A673 (cell line): ENCODE data around the gene XPNPEP3.

ENCODE experiments used
- CTCF ChIP-seq: fragments of 300-800, 200-600 bp; sonication (generic); conservative IDR thresholded peaks from 2 replicates; pipeline ENCODE4 v1.5.1; 2017; ENCODE audit warnings: low read depth, mild to moderate bottlenecking, antibody characterized with exemption, low read length, moderate library complexity, mixed read lengths
- EZH2 ChIP-seq: fragments of 200-600 bp; sonication (generic); IDR thresholded peaks from 2 replicates; pipeline ENCODE4 v1.6.1; 2017; ENCODE audit warnings: borderline replicate concordance, low read depth, mild to moderate bottlenecking, mixed read lengths, antibody characterized with exemption, low read length; ENCODE audit not compliant: poor library complexity, severe bottlenecking

GRCh38 chr22:40834619-40835018, 22.3 kb upstream of the XPNPEP3 start:
- TF ChIP-seq CTCF (no peak), EZH2 (no peak)
